Fibroblast of skin of left biceps (primary cell): ENCODE measurements around the gene RBPMS2.
"Not testable (repeated sequence)": the region's sequence is repeated elsewhere in the genome, so short reads cannot be mapped to it uniquely, and the experiment has no call there.

Source experiments
- DNase-seq, 2 experiments: peaks; one replicate each; pipeline ENCODE4 v3.0.0-alpha.2; 2013; ENCODE audit warnings: low read depth in 2 of 2

Gene RBPMS2

GRCh38 chr15:64754663-64755426 lies 20.5 kb downstream of the RBPMS2 start:
- no peak for DNase-seq

GRCh38 chr15:64753480-64754185 lies 21.8 kb downstream of the RBPMS2 start:
- DNase-seq, result no peak

GRCh38 chr15:64751464-64751863 lies 23.9 kb downstream of the RBPMS2 start:
- DNase-seq, result no peak

GRCh38 chr15:64749999-64750657 lies 25.3 kb downstream of the RBPMS2 start:
- no peak for DNase-seq

- no peak for DNase-seq
Observed at GRCh38 chr15:64749167-64749566, 26.2 kb downstream of the RBPMS2 start.

GRCh38 chr15:64748251-64748650 lies 27.1 kb downstream of the RBPMS2 start:
- DNase-seq, result no peak

GRCh38 chr15:64747578-64747977 lies 27.8 kb downstream of the RBPMS2 start:
- DNase-seq, result no peak

- no peak for DNase-seq
Observed at GRCh38 chr15:64746921-64747320, 28.5 kb downstream of the RBPMS2 start.

GRCh38 chr15:64746356-64746755 lies 29.0 kb downstream of the RBPMS2 start:
- DNase-seq, result no peak

GRCh38 chr15:64743691-64744090 lies 31.7 kb downstream of the RBPMS2 start:
- DNase-seq, result no peak

- no peak for DNase-seq
Observed at GRCh38 chr15:64742921-64743320, 32.5 kb downstream of the RBPMS2 start.

- no peak for DNase-seq
Observed at GRCh38 chr15:64742385-64742784, 33.0 kb downstream of the RBPMS2 start.

- not testable (repeated sequence) for DNase-seq
Observed at GRCh38 chr15:64741708-64742107, 33.7 kb downstream of the RBPMS2 start.

GRCh38 chr15:64740311-64741170 lies 34.8 kb downstream of the RBPMS2 start:
- DNase-seq, result no peak

- DNase-seq, result no peak
Observed at GRCh38 chr15:64739577-64740143, 35.7 kb downstream of the RBPMS2 start.

- DNase-seq, result no peak
Observed at GRCh38 chr15:64739156-64739555, 36.2 kb downstream of the RBPMS2 start.

GRCh38 chr15:64738226-64739095 lies 36.9 kb downstream of the RBPMS2 start:
- DNase-seq, result no peak

- no peak for DNase-seq
Observed at GRCh38 chr15:64732156-64732860, 43.1 kb downstream of the RBPMS2 start.

GRCh38 chr15:64731805-64732151 lies 43.6 kb downstream of the RBPMS2 start:
- DNase-seq, result no peak
